ENCODE data around the gene GABPB1. TPM values are rescaled to one million over a fixed set of nuclear protein-coding genes. Genes with fewer than 3 reads are reported as not detected.

GABPB1 gene
- total RNA-seq, 1 donor from 2014 or later, result 48.9 TPM

DNA sequence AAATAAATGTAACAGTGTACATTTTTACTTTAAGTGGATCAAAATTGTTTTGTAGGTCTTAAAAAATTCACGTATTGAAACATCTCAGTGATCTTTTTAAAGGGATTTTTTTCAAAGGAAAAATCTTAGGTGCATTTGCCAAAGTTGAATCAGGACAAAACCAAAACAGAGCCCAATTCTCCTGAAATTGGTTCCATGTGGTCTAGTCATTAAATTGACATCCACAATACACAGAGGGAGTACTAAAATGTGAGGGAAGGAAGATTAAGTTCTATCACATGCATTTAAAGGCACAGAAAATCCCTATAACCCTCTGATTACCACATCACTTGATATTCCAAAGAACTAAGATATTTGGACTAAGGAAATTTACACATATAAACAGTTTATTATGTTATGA, 50.2 kb downstream of the GABPB1 start:
- no peak overlapping the region for H3K4me3 ChIP-seq (ENCODE audit: low read depth, low read length)
- TF ChIP-seq, protein P1, sequence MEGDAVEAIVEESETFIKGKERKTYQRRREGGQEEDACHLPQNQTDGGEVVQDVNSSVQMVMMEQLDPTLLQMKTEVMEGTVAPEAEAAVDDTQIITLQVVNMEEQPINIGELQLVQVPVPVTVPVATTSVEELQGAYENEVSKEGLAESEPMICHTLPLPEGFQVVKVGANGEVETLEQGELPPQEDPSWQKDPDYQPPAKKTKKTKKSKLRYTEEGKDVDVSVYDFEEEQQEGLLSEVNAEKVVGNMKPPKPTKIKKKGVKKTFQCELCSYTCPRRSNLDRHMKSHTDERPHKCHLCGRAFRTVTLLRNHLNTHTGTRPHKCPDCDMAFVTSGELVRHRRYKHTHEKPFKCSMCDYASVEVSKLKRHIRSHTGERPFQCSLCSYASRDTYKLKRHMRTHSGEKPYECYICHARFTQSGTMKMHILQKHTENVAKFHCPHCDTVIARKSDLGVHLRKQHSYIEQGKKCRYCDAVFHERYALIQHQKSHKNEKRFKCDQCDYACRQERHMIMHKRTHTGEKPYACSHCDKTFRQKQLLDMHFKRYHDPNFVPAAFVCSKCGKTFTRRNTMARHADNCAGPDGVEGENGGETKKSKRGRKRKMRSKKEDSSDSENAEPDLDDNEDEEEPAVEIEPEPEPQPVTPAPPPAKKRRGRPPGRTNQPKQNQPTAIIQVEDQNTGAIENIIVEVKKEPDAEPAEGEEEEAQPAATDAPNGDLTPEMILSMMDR (conservative IDR thresholded peaks at IDR 0.05; ENCODE audit: low read depth, low read length), result no peak
- DNase-seq (ENCODE audit: low read depth), result no peak

DNA sequence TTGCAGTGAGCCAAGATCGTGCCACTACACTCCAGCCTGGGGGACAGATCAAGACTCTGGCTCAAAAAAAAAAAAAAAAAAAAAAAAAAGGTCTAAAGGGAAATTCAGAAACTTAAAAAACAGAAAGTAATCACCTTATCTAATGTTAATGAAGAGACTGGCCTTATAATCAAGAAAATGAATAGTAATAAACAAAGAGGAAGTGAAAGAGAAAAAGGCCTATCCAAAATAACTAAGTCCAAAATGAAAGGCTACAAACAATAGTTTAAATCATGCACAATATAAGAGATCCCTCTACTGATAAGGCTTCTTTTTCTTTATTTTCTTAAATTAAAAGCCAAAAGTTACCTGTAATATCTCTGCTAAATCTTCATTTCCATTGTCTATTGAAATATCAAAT, 52.4 kb downstream of the GABPB1 start:
- no peak for DNase-seq (ENCODE audit: low read depth)
- no peak overlapping the region for H3K4me3 ChIP-seq (ENCODE audit: low read depth, low read length)
- TF ChIP-seq, protein P1 (conservative IDR thresholded peaks at IDR 0.05; ENCODE audit: low read depth, low read length), result no peak

DNA sequence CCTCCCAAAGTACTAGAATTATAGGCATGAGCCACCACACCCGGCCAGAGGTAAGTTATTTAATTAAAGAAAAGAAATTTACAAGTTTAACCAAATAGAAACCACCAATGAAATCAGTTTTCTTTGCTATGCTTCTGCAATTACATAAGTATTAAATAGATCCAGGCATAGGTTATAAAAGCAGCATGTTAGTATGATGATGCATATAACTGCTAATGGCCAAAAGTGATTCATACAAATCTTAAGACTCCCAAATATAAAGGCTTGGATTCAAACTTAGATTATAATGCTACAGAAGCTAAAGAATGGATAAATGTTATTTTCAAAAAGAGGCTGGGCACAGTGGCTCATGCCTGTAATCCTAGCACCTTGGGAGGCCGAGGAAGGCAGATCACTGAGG, 56.7 kb downstream of the GABPB1 start:
- TF ChIP-seq, protein P1 (conservative IDR thresholded peaks at IDR 0.05; ENCODE audit: low read depth, low read length), result no peak
- no peak for DNase-seq (ENCODE audit: low read depth)
- no peak overlapping the region for H3K4me3 ChIP-seq (ENCODE audit: low read depth, low read length)

DNA sequence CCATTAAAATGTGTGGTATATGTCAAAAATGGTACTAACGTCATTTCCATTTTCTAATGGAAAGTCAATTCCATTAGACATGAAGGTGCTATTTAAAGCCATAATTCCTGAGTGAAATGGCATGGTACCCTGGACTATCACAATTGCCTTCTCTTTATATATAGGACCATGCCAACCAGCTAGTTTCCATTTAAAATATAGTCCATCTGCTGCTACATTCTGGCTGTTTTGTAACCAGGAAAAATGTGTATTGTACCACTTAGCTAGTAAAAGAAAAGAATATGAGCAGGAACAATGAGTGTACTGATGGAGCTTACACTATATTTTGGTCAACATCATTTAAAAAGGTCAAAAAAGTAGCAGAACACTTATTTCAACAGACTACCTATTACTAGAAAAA, 59.0 kb downstream of the GABPB1 start:
- TF ChIP-seq, protein P1 (conservative IDR thresholded peaks at IDR 0.05; ENCODE audit: low read depth, low read length), result no peak
- no peak for DNase-seq (ENCODE audit: low read depth)
- H3K4me3 ChIP-seq (ENCODE audit: low read depth, low read length), result no peak overlapping the region

DNA sequence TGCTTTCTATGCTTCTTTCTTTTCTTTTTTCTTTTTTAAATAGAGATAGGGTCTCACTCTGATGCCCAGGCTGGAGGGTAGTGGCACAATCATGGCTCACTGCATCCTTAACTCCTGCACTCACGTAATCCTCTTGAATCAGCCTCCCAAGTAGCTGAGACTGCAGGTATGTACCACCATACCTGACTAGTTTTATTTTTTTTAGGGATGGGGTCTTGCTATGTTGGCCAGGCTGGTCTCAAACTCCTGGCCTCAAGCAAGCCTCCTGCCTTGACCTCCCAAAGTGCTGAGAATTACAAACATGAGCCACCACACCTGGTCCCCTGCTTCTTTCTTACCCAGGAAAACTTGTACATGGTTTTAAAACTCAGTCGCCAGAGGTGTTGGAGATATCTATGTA, 65.2 kb downstream of the GABPB1 start:
- TF ChIP-seq, protein P1 (conservative IDR thresholded peaks at IDR 0.05; ENCODE audit: low read depth, low read length), result no peak
- DNase-seq (ENCODE audit: low read depth), result no peak
- H3K4me3 ChIP-seq (ENCODE audit: low read depth, low read length), result no peak overlapping the region

DNA sequence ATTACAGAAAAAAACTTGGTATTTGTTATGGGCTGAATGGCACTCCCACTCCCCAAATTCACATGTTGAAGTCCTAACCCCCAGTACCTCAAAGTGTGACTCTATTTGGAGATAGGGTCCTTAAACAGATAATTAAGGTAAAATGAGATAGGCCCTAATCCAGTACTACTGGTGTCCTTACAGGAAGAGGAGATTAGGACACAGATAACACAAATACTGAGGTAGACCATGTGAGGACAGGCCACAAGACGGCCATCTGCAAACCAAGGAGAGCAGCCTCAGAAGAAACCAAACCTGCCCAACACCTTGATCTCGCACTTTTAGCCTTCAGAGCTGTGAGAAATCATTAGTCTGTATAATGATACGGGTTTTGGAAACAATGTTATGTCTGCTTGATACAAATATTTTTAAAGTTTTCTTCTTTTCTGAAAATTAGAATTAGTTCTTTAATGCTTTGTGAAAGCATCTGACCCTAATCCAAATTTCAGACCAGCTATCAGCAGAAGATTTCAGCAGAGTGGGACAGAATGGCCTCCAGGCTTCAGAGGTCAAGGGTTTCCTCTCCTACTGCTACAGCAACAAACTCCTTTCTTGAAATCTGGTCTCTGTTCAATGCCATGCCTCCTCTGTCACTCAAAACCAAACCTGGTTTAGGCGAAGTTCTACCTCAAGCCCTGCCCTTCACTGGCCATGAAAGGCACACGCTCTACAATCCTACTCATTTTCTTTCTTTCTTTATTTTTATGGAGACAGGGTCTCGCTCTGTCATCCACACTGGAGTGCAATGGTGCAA, 67.5 kb downstream of the GABPB1 start:
- no peak for DNase-seq (ENCODE audit: low read depth)
- H3K4me3 ChIP-seq (ENCODE audit: low read depth, low read length), result no peak overlapping the region
- TF ChIP-seq, protein P1 (conservative IDR thresholded peaks at IDR 0.05; ENCODE audit: low read depth, low read length), result no peak

DNA sequence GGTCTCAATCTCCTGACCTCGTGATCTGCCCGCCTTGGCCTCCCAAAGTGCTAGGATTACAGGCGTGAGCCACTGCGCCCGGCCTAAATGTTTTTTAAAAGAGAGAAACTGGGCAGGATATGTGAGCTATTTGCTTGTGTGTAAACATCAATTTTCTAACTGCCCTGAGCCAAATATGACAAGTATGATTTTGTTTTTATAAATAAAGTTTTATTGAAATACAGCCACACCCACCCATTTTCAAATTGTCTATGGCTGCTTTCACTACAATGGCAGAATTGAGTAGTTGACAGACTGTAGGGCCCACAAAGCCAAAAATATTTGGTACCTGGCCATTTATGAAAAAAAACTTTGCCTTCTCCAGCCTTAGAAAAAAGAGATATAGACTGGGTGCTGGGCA, 73.6 kb downstream of the GABPB1 start:
- TF ChIP-seq, protein P1 (conservative IDR thresholded peaks at IDR 0.05; ENCODE audit: low read depth, low read length), result no peak
- no peak for DNase-seq (ENCODE audit: low read depth)

More for the DNA sequence above, 73.6 kb downstream of the GABPB1 start:
- H3K4me3 ChIP-seq (ENCODE audit: low read depth, low read length), result no peak overlapping the region
